IPS-NIHi11 (cell line): ENCODE results near the gene TGFBRAP1.

Experiments
- DNase-seq: peaks from one replicate; pipeline ENCODE4 v3.0.0; 2012; ENCODE audit warnings: mixed read lengths, low spot score

The TGFBRAP1 gene

GRCh38 chr2:105329561-105330495 lies at the start of gene TGFBRAP1:
TSS of gene TGFBRAP1 (minus strand) at chr2:105329735. CDS start at chr2:105308301, 21,434 bp downstream.
- DNase-seq: peak; percentile 89

DNA sequence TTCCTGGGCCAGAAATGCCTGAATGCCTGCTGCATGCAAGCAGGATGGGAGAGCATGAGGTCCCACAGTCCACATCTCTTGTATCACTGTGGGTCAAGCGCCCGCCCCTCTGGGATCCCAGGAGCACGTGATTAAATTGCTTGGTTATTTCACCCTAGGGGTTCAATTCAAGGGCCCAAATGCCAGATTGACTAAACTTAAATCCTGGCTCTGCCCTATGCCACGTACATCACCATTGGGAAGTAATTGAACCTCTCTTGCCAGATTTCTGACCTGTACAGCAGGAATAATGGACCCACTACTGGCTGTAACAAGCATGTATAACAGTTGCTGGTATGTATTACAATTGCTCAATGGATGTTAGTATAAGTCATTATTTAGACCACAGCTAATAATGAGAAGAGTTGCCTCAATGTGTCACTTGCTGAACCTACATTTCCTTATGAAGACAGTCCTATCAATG lies 49.4 kb upstream of the TGFBRAP1 start:
- no peak for DNase-seq

- no peak for DNase-seq
Measured at GRCh38 chr2:105378276-105378840, 48.8 kb upstream of the TGFBRAP1 start.

DNA sequence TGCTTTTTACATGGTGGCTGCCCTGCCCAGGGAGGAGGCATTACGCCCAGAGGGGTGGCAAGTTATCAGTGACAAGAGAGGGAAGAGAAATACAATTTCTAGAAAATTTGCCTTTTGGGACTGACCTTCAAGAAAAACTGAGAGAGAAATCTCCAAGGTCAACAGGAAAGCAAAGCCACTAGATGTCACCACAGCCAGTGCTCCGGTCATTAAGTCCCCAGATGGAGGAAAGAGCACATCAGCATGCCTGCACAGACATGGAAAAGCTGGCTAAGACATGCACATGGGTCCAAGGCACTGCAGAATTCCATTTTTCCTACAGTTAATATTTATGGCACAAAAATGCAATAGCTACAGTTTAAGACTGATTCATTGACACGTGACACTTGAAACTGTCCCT lies 48.3 kb upstream of the TGFBRAP1 start:
- no peak for DNase-seq

DNA sequence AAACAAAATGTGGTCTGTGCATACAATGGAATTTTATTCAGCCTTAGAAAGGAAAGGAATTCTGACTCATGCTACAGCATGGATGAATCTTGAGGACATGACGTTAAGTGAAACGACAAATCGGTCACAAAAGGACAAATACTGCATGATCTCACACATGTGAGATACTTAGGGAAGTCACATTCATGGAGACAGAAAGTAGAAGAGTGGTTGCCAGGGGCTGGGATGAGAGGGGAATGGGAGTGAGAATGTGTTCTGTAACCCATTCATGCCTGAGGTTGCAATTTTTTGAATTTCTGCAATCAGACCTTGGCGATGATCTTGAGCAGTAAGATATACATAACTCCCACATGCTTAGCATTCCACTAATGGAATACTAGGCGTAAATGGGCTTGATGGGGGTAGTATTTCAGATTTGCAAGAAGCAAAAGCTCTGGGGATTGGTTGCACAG lies 47.3 kb upstream of the TGFBRAP1 start:
- no peak for DNase-seq

- DNase-seq: no peak
Measured at GRCh38 chr2:105376010-105376409, 46.5 kb upstream of the TGFBRAP1 start.

GRCh38 chr2:105375001-105375561 lies 45.5 kb upstream of the TGFBRAP1 start:
- no peak for DNase-seq

GRCh38 chr2:105373895-105374401 lies 44.4 kb upstream of the TGFBRAP1 start:
- DNase-seq: no peak

DNA sequence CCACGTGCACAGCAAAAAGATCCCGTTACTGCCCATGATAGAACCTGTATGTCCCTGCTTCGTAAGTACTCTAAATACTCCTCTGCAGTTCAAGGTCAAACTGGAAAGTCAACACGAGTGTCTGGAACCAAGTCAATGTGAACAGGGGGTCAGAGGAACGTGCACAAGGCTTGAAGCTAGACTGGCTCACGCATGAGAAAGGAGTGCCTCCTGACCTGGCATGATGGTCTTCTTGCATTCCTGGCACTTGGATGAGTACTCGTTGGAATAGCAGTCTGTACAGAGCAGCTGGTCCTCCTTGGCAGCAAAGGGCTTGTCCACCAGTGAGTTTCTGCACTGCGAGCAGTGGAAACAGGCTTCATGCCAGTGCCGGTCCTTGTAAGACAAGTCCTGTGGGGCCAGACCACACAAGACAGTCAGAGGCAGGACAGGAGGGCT lies 43.8 kb upstream of the TGFBRAP1 start:
- DNase-seq: no peak

- no peak for DNase-seq
Measured at GRCh38 chr2:105371810-105372209, 42.3 kb upstream of the TGFBRAP1 start.

- DNase-seq: no peak
Measured at GRCh38 chr2:105371156-105371555, 41.6 kb upstream of the TGFBRAP1 start.

DNA sequence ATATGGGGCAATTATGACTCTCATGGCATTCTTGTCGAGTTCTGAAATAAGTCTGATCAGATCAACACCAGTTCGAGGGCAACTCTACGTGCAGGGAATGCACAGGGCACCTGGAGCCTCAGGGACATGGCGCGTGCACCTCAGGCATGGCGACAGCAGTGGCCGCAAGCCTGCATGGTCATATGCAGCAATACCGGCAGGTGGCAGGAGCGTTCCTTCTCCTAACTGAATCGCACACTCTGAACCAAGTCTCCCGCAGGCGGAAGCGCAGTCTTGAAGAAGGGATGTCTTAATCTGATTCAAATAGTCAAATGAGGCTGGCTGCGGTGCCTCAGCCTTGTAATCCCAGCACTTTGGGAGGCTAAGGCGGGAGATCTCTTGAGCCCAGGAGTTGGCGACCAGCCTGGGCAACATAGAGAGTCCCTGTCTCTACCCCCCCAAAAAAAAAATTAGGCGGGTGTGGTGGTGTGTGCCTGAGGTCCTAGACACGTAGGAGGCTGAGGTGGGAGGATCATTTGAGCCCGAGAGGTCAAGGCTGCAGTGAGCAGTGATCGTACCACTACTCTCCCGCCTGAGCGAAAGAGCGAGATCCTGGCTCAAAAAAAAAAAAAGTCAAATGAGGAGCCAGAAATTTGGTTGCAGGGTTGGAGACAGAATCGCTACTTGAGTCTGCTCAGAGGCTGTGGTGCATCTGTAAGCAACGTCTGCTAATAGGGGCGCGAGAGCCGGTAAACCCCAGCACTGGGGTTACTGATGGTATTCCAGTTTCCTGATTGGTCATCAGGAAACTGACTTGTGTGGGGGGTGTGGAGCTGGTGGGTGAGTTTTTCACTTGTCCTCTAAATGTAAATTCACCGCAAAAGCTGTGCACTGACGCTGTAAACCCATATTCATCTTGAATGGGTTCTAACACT lies 40.5 kb upstream of the TGFBRAP1 start:
- peak; percentile 82 for DNase-seq

- DNase-seq: no peak
Measured at GRCh38 chr2:105368759-105369408, 39.3 kb upstream of the TGFBRAP1 start.

DNA sequence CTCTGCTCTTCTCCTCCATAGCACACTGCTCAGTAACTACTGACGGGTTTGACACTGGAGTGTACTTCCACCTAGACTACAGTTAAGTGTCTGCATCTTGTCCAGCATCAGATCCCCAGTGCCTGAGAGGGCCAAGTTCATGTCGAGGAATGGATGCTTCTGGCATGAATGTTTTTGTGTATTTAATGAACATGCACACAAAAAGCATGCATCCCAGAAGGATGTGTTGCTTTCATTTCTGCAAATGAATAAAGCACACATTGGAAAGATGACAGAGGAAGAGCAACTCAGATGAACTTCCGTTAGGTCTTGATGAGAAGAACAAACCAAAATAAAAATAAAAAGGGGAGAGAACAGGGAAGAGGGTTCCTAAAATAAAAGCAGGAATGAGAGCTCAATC lies 35.7 kb upstream of the TGFBRAP1 start:
- DNase-seq: no peak

DNA sequence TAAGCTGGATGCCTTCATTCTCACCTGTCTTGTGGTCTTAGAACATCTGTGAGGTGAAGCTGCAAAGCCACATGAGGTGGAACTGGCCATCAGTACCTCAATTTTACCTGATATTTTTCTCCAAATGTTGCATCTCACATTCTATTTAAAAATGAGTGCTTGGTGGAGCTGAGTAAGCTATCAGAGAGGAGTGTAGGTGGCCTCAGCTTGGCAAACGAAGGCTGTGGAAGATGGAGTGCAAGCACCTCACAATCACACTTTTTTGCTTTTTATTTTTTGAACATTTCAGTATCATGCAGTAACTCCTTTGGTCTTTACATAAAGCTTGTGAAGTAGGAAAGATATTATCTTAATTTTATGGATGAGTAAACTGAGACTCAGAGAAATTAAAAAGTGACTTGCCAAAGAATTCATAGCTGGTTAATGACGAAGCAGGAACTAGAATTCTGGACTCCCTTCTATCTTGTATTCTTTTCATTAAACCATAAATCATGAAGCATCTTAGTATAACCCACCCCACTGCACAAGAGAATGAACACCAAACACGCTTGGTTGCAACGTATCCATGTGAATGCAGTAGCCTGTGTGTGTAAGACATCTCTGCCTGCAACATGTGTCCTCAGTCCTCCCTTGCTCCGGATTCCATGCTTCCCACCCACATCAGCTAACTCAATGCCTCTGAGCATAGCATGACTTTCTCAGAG lies 35.1 kb upstream of the TGFBRAP1 start:
- no peak for DNase-seq

DNA sequence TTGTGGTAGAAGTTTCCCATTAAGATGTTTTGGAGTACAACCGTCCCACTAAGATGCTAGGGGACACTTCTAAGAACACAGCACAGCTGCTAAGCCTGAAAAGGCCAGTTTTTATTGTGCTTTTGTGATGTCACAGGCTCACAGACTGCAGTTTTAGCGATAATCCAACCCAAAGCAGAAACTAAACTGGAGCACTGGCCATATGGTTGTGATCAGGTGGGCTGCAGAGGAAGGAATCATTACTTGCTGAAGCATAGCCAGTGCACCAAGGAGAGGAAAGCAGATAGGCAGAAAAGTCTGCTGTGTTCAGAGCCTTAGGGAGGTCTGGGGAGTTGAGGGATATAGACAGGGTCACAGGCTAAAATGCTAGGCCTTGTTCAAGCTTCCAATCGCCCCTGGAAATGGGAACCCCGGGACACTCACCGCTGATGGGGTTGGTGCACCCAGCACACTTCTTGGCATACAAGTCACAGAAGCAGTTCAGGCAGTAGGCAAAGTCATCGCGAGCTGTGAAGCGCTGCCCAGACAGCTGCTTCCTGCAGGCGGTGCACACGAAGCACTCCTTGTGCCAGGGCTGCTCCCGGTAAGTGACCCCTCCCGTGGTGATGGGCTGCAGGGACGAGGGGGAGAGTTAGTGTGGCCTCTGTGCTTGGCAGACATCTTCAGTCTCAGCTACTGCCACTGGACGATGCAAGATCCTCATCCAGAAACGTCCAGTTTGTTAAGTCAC lies 33.5 kb upstream of the TGFBRAP1 start:
- no peak for DNase-seq

DNA sequence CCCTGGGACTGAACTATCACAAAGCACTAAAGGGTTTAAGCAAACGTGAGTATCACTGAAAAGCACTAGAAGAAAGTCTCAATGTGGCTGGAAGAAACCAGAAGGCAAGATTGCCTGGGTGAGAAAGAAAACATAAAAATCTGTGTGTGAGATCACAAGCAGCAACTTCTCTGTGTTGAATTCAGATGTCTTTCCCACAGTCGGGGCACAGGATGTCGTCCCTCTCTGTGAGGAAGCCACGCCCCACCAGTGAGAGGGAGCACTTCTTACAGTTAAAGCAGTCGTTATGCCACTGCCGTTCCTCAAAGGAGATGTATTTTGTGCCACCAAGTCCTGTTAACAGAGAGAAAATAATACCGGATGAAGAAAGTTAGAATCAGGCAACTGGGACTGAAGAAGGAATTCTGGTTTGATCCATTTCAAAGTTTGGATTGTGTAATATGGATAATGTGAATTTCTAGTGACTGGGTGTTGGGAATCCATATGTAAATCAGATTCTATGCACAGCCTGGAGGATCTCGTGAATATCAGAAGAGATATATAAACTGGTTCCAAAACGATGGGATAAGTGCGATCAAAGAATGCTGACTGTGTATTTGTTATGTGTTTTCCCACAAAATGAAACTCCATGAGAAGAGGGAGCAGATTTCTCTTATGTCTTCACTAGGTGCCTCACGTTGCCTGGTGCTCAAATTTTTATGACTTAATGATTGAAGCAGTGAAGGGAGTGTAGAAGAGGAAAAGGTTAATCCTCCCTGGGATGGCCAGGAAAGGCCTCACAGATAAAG lies 31.8 kb upstream of the TGFBRAP1 start:
- DNase-seq: no peak

- no peak for DNase-seq
Measured at GRCh38 chr2:105358593-105358992, 29.1 kb upstream of the TGFBRAP1 start.

DNA sequence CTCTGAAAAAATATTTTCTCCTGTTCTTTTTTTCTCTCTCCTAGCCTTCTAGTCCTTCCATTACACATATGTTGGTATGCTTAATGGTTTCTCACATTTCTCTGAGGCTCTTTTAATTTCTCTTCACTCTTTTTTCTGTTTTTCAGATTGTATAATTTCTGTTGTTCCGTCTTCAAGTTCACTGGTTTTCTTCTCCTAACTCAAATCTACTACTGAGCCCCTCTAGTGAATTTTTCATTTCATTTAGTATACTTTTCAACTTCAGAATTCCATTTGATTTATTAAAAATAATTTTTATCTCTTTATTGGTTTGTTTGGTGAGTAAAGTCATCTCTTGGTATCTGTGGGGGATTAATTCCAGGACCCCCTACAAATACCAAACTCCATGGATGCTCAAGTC lies 27.6 kb upstream of the TGFBRAP1 start:
- no peak for DNase-seq
